GM06990 (cell line): ENCODE measurements around the gene PANK2.

ENCODE experiments used
- DNase-seq: peaks from one replicate; pipeline ENCODE4 v3.0.0-alpha.2; 2011; ENCODE audit not compliant: insufficient read length; ENCODE audit errors: extremely low read depth
- H3K27me3 ChIP-seq: replicated peaks from 2 replicates; pipeline ENCODE4 v1.6.0; 2011; ENCODE audit warnings: low read length; ENCODE audit not compliant: control insufficient read depth, insufficient read depth
- H3K36me3 ChIP-seq: 2 replicates; pipeline ENCODE4 v1.5.1; 2011; ENCODE audit warnings: low read length; ENCODE audit not compliant: control insufficient read depth, insufficient read depth
- H3K4me3 ChIP-seq: replicated peaks from 2 replicates; pipeline ENCODE4 v1.5.1; 2011; ENCODE audit warnings: low read depth, mild to moderate bottlenecking, control low read depth, low read length
- CTCF ChIP-seq: IDR thresholded peaks from 2 replicates; pipeline ENCODE4 v1.5.1; 2011; ENCODE audit warnings: low read length, control low read depth, mild to moderate bottlenecking, inconsistent platforms; ENCODE audit not compliant: insufficient read depth, poor library complexity, severe bottlenecking

PANK2 gene

GRCh38 chr20:3908667-3909066 lies 19.5 kb downstream of the PANK2 start:
- no peak for TF ChIP-seq CTCF

GRCh38 chr20:3909952-3910366 lies 20.8 kb downstream of the PANK2 start:
- H3K36me3 ChIP-seq: peaks cover 9% of the 10 kb centered on the region
- H3K4me3 ChIP-seq: no peak overlapping the region
- DNase-seq: no peak
- TF ChIP-seq CTCF: no peak
- H3K27me3 ChIP-seq: no peaks in the 10 kb centered on the region

More at GRCh38 chr20:3908667-3909066, 19.5 kb downstream of the PANK2 start:
- Histone ChIP-seq H3K36me3 (peaks cover 8% of the 10 kb centered on the region), H3K4me3 (no peak overlapping the region), H3K27me3 (no peaks in the 10 kb centered on the region)
- DNase-seq: no peak

- Histone ChIP-seq H3K4me3 (no peak overlapping the region), H3K27me3 (no peaks in the 10 kb centered on the region), H3K36me3 (peaks cover 8% of the 10 kb centered on the region)
- DNase-seq: no peak
- no peak for TF ChIP-seq CTCF
Measured at GRCh38 chr20:3910853-3911252, 21.7 kb downstream of the PANK2 start.

GRCh38 chr20:3911956-3912355 lies 22.8 kb downstream of the PANK2 start:
- Histone ChIP-seq H3K4me3 (no peak overlapping the region), H3K27me3 (no peaks in the 10 kb centered on the region), H3K36me3 (peaks cover 13% of the 10 kb centered on the region)
- TF ChIP-seq CTCF: no peak
- no peak for DNase-seq

- TF ChIP-seq CTCF: no peak
- no peak for DNase-seq
- H3K36me3 ChIP-seq: peaks cover 18% of the 10 kb centered on the region
- H3K4me3 ChIP-seq: no peak overlapping the region
- no peaks in the 10 kb centered on the region for H3K27me3 ChIP-seq
Measured at GRCh38 chr20:3914446-3914845, 25.3 kb downstream of the PANK2 start.

- TF ChIP-seq CTCF: no peak
- DNase-seq: no peak
- no peaks in the 10 kb centered on the region for H3K27me3 ChIP-seq
- no peak overlapping the region for H3K4me3 ChIP-seq
- peaks cover 18% of the 10 kb centered on the region for H3K36me3 ChIP-seq
Measured at GRCh38 chr20:3915691-3916090, 26.5 kb downstream of the PANK2 start.
